CD4-positive, alpha-beta T cell treated with Interleukin-15 for 4 hours (primary cell): Measurements from ENCODE around the gene FGD5.
"Not testable (repeated sequence)": the region's sequence is repeated elsewhere in the genome, so short reads cannot be mapped to it uniquely, and the experiment has no call there.

ENCODE experiments used
- DNase-seq: peaks from one replicate; pipeline ENCODE4 v3.0.0-alpha.2; 2020; ENCODE audit warnings: low spot score

FGD5 gene

DNA sequence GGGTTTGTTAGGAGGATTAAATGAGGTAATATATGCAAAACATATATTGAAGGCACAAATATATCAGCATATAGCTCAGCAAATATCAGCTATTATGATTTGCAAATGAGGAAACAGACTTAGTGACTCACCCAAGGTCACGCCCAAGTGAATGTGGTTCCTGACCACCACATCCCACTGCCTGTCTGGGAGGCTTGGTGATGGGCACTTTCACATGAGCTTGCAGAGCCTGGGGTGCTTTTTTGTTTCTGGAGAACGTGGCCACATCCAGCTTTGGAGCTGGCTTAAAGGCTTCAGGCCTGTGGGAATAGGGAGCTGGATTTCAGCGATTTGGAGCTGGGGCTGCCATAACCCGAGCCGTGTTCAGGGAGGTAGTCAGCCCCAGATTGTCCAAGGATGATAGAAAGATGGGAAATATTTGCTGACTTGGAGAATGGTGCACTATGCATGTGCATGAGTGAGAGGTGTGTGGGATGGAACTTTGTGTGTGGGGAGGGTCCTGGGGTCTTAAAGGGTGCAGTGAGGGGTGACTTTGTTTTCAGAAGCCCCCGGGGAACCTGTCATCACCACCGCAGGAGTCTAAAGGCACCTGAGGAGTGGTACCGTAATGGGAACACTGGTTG, 12.0 kb upstream of the FGD5 start:
- no peak for DNase-seq

DNA sequence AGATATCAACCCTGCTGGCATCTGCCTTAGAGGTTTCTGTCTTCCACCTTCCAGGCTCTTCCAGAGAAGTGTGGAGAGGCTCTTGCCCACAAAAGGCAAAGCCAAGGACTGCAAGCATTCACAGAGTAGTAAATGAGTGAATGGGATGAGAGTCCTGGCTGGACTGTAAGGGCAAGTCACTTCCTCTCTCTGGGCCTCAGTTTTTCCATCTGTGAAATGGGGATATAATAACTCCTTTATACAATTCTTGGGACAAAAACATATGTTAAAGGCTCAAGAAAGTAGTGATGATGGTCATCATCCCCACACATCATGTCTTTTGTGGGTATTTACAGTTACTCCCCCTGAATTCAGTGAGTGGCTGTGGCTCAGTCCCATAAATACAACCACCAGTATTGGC, 10.7 kb upstream of the FGD5 start:
- no peak for DNase-seq

- no peak for DNase-seq
Measured at GRCh38 chr3:14808502-14809266, 10.1 kb upstream of the FGD5 start.

DNA sequence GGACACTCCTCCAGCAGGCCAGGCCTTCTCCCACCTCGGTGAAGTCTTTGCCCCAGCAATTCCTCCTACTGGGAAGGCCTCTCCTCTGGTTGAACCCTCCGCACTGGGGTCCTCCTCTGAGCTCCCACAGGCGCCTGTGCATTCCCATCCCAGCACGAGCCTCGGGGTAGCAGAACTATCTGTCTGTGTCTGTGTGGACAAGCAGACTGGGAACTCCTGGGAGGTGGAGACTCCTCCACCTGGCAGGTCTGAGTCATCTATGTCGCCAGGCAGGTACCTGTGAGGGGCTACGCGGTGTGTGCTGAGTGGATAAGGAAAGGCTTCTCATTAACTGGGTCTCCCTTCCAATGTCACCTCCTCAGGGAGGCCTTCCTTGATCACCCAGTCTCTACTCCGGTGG, 9.2 kb upstream of the FGD5 start:
- not testable (repeated sequence) for DNase-seq

GRCh38 chr3:14810070-14810791, 8.5 kb upstream of the FGD5 start:
- no peak for DNase-seq

DNA sequence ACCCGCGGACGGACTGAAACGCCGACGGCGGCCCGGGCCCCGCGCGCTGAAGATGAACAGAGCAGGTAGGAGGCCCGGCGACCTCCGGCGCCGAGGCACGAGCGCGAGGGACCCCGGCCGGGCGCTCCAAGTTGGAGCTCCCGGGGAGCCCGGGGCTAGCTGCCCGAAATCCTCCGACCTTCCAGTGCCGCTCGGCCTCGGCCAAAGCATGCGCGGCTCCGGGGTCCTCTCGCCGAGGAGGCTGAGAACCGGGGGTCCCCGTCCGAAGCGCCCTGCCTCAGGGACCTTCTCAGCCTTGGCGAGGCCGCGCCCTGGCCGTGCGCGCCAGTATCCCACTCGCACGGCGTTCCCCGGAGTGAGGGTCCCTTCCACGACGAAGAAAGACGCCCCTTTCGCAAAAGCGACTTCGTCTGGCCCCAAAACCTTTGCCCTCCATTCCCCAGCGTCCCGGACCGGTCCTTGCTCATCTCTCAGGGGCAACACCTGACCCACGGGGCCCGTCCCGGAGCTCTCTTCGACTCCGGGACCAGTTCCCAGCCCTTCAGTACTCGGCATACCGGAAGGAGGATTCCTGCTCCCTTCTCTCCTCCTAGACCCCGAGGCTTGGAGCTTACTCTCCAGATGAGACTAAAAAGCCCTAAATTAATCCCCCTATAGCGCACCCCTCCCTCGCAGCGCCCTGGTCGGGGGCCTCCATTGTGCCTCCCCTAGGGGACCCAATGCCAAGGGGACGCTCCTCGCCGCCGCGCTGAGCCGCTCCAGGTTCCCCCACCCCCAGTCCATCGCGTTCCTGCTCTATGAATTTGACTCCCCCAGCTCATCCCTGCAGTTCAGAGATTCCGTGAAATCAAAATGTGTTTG, 7.7 kb upstream of the FGD5 start:
- DNase-seq = no peak

DNA sequence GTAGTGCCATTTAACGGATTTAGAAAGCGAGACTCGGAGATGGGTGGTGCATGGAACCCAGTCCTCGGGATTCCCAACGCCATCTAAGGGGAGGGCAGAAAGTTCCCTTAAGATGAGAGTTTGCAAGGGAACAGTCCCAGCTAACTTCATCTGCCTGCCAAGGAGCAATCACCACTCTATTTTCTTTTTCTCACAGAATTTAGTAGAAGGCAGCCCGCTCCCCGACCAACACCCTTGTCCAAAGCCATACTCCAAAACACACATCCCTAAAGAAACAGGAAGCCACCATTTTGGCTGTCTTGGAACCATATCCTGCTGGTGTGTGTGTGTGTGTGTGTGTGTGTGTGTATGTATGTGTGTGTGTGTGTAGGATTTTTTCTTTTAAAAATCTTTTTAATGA, 7.1 kb upstream of the FGD5 start:
- no peak for DNase-seq

DNA sequence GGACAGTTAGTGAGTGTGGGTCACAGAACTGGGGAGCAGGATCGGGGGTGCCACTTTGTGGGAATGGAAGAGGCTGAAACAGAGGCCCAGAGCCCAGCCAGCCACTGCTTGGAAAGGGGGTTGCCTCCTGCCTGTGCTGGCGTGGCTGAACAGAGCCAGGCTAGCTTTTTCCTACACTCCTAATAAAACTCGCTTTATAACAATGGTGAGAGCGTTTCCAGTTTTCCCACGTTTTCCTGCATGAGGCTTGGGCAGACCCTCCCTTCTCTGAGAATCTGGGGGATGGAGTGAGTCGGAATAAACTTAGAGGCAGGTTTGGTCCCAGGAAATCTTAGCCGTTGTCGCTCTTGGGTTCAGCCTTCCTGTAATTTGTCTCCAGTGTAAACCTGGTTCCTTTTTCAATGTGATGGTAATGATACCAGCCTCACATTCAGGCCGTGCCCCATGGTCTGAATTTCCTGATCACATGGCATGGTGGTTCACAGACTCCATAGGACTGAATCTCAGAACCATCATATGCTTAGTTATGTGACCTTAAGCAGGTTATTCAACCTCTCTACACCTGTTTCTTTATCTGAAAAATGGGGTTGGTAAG, 6.5 kb upstream of the FGD5 start:
- no peak for DNase-seq

DNA sequence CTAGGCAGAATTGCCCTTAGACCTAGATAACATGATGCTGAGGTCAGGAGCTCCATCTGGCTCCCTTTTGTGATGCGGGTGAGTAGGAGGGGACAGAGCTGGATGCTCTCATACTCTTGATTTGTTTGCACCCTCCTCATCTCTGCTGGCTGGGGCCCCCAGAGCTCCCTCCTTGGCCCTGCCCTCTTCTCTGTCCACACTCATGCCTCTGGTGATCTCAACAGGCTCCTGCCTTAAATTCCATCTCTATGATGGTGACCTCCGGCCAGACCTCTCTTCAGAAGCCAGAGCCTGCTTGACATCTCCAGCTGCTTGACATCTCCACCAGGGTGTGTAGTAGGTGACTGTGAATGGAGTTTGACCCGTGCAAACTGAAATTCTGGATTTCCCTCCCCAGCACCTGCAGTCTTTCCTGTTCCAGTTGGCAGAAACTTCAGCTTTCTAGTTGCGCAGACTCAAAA, 4.3 kb upstream of the FGD5 start:
- no peak for DNase-seq

GRCh38 chr3:14816359-14816758, 2.4 kb upstream of the FGD5 start:
- DNase-seq = no peak

DNA sequence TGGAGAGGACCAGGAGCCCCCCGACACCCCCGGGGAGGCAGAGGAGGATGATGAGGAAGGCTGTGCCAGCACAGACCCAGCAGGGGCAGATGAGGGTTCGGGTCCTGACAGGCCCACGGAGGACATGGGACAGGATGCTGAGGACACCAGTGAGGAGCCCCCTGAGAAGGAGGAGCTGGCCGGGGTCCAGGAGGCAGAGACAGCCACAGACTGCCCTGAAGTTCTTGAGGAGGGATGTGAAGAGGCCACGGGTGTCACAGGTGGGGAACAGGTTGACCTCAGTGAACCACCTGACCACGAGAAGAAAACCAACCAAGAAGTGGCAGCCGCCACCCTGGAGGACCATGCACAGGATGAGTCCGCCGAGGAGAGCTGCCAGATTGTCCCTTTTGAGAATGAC, 909 bp downstream of the FGD5 start:
- no peak for DNase-seq

GRCh38 chr3:14820156-14820555, 1.4 kb downstream of the FGD5 start:
- no peak for DNase-seq

- no peak for DNase-seq
Measured at GRCh38 chr3:14821151-14821550, 2.4 kb downstream of the FGD5 start.

- DNase-seq = no peak
Measured at GRCh38 chr3:14822134-14822533, 3.4 kb downstream of the FGD5 start.

- no peak for DNase-seq
Measured at GRCh38 chr3:14822670-14823390, 4.1 kb downstream of the FGD5 start.

GRCh38 chr3:14823393-14823792, 4.6 kb downstream of the FGD5 start:
- DNase-seq = no peak

- no peak for DNase-seq
Measured at GRCh38 chr3:14823910-14824629, 5.3 kb downstream of the FGD5 start.

DNA sequence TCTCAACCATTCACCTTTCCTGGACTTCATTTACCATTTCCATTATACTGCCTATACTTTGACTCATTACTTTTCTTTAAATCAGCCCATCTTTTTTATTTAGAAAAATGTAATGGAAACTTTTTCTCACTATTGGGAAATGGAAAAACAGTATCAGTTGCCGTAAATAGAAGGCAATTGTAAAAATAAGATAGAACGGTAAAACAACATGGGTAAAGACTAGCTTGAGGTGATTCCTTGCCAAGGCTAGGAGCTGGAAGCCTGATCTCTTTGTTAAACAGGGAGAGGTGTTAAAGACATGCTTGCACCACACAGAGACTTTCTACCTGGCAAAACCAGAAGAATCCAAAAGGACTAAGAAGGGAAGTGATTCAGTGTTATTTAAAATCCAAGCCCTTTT, 5.9 kb downstream of the FGD5 start:
- DNase-seq = no peak

DNA sequence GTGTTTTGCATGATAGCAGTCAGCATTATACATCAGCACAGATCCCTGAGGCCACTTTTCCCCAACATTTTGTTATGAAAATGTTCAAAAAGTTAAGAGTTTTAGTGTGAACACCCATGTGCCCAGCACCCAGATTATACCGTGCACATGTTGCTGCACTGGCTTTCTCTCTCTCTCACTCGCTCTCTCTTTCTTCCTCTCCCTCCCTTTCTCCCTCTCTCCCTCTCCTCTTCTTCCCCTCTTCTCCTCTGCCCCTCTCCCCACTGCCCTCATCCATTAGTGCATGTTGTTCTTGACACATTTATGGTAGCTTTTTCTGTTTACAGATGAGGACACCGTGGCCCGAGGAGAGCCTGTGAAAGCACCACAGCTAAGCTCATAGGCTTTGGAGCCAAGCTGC, 7.3 kb downstream of the FGD5 start:
- no peak for DNase-seq

DNA sequence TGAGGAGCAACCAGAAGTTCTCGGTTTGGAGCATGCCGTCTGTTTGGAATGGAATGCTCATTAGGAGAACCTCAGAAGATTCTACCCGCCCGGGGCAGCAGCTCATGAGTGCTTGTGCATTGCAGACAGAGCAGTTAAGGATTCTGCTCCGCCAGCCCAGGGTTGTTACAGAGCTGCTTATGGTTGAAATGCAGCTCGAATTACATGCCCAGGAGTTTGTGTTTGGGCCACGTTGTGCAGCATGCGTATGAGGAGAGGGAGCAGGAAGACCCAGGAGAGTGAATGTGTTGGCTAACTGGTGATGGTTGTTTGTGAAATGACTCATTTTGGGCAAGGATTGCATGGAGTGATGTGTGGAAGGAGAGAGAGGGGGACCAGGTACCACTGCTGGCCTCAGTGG, 9.0 kb downstream of the FGD5 start:
- DNase-seq = no peak

GRCh38 chr3:14829811-14830210, 11.0 kb downstream of the FGD5 start:
- no peak for DNase-seq
